Breast epithelium (tissue), 3 donors: ENCODE results near the gene SPOPL.

ENCODE experiments used
- CTCF ChIP-seq, 3 donors: fragments of 450-650 bp; IDR thresholded peaks; one replicate each; pipeline ENCODE4 v1.5.1; 2016 to 2017; ENCODE audit warnings: antibody characterized with exemption in 3 of 3, mild to moderate bottlenecking in 3 of 3, moderate library complexity in 3 of 3
- POLR2A ChIP-seq: fragments of 450-650 bp; IDR thresholded peaks from one replicate; pipeline ENCODE4 v1.6.1; 2016; ENCODE audit warnings: antibody characterized with exemption, mild to moderate bottlenecking, moderate library complexity

- no peak for TF ChIP-seq CTCF (IDR thresholded peaks at IDR 0.05)
- no peak for TF ChIP-seq POLR2A
Observed at GRCh38 chr2:138504546-138505235, 3.1 kb downstream of the SPOPL start.
